ENCODE results near the gene STRN.
"Not testable (repeated sequence)": the region's sequence is repeated elsewhere in the genome, so short reads cannot be mapped to it uniquely, and the experiment has no call there.

STRN gene, protein sequence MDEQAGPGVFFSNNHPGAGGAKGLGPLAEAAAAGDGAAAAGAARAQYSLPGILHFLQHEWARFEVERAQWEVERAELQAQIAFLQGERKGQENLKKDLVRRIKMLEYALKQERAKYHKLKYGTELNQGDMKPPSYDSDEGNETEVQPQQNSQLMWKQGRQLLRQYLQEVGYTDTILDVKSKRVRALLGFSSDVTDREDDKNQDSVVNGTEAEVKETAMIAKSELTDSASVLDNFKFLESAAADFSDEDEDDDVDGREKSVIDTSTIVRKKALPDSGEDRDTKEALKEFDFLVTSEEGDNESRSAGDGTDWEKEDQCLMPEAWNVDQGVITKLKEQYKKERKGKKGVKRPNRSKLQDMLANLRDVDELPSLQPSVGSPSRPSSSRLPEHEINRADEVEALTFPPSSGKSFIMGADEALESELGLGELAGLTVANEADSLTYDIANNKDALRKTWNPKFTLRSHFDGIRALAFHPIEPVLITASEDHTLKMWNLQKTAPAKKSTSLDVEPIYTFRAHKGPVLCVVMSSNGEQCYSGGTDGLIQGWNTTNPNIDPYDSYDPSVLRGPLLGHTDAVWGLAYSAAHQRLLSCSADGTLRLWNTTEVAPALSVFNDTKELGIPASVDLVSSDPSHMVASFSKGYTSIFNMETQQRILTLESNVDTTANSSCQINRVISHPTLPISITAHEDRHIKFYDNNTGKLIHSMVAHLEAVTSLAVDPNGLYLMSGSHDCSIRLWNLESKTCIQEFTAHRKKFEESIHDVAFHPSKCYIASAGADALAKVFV

DNA sequence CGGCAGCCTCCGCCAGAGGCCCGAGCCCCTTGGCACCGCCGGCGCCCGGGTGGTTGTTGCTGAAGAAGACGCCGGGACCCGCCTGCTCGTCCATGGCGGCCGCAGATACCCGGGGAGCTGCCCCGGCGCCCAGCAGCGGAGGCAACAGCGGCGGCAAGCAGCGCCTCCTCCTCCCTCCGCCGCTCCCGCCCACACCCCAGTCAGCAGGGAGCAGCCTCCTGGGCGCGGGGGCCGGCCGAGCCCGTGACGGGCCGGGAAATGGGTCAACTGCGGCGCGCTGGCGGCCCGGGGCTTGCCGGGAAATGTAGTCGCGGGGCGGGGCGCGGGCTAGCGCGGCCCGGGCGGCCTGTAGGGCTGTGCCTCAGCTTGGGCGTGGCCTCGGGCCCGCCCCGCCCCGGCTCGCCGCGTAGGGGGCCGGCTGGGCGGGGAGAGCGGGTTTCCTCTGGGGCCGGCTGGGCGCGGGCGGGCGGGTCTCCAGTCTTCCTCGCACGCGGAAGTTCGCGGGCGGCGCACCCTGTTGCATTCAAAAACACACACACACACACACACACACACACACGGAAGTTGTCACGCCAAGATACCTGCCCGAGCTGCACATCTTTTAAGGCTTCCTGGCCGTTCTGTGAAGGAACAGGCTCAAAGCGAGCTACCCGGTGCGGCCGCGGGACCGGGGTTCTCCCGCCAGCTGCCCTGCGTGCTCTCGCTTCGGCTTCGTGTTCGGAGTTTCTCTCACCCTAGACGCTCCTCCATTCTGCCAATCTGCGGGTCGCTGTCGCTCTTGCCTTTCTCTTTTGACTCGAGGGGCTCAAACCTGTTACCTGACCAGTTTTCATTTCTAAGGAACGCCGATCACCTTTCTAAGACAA is at the start of gene STRN:
STRN (minus strand) TSS at position 167 of the 866 bp plus-strand sequence; CDS start at position 94, 73 bp downstream.
- DNase-seq (ENCODE audit: low spot score), result peak; percentile 97

DNA sequence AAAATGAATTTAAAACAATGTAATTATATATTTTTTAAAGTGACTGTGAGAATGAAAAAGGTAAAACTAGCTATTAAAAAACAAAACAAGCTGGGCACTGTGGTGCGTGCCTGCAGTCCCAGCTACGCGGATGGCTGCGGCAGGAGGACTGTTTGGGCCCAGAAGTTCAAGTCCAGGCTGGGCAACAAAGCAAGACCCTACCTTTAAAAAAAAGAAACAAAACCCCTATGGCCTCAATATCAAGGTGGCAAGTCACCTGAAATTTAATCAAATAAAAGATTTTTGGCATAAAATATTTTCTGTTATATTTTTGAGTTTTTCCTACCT is 46.9 kb upstream of the STRN start:
- no peak for DNase-seq (ENCODE audit: low spot score)

DNA sequence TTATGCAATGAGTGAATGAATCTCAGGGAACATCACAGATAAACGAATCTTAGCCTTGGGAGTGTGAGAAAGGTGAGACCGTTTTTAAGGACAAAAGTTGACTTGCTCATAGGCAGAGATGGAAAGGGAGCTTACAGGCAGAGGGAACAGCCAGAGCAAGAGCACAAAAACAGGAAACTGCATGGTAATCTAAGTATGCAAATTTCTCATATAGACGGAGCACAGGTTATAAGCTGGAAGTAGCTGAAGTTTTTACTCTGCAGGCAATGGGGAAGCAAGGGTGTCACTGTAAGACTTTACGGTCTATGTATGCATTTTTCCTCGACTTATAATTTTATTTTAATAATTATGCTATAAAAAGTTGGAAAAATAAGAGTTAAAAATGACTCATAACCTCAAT is 44.8 kb upstream of the STRN start:
- DNase-seq (ENCODE audit: low spot score), result no peak

DNA sequence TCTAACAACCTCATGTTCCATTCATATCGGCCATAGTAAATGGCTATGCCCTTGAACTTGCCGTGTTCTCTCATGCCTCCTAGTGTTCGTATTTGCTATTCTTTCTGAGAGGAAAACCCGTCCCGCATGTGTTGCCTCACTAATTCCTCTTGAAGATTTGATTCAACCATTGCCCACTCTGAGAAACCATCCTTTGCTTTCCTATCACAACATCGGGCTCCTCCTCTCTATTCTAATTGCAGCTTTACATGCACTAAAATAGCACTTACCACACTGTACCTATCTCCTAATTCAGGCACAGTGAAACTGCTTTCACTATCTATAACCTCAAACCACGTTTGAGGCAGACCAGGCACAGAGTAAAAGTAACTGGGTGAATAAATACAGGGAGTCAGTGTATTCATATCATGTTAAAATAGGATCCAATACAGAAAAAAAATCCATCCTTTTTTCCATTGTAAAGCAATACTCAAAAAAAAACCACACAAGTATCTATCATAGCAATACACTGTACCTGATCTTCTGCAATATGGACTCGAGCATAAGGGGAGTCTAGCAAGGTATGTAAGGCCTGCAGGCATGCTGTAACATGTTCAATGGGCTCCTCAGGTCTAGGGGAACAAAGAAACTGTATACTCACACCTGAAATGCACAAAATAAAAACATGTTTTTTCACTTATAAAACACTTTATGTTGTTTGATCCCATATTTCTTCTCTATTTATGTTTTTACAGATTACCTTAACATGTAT is 39.0 kb upstream of the STRN start:
- DNase-seq (ENCODE audit: low spot score), result peak; percentile 38

DNA sequence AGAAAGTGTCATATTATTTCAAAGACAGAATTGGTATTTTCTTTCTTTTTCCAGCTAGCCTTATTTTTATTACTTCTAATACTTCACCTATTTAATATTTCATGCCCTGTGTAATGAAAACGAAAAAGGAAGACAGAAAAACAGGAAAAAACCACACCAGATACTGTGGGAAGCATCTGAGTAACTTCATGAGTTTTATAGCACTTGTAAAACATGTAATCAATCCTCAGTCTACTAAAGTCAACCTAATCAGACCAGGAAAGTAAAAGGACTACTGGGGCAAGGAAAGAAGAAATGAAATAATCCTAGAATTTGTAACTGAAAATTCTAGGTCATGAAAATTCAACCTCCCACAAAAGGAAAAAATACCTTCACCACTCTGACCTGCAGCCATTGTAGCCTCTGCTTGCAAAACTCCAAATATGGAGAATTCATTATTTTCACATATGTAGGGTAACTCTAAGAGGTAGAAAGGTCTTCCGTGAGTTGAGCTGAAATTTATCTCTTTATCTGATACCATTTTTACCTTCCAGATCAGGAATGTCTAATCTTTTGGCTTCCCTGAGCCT is 34.7 kb upstream of the STRN start:
- DNase-seq (ENCODE audit: low spot score), result no peak

DNA sequence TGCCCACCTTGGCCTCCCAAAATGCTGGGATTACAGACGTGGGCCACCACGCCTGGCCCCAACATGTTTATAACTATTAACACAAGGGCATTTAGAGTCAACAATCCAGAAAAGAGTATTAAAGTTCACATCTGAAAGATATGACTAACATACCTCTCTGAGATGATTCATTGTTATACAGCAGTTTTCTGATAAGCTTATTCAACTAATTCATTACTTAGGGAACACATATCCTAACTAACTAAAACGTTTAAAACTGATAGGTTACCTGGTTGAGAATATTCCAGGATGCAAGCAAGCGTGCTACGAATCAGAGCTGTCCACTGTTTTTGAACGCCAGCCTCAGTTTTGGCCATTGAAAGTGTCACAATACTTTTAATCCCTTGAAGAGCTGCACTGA is 34.0 kb upstream of the STRN start:
- DNase-seq (ENCODE audit: low spot score), result no peak

DNA sequence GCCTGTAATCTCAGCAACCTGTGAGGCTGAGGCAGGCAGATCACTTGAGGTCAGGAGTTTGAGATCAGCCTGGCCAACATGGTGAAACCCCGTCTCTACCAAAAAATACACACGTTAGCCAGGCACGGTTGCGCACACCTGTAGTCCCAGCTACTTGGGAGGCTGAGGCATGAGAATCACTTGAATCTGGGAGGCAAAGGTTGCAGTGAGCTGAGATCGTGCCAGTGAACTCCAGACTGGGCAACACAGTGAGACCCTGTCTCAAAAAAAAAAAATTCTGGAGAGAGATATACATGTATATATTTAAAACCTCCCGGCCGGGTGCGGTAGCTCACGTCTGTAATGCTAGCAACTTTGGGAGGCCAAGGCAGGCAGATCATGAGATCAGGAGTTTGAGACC is 33.1 kb upstream of the STRN start:
- not testable (repeated sequence) for DNase-seq (ENCODE audit: low spot score)

DNA sequence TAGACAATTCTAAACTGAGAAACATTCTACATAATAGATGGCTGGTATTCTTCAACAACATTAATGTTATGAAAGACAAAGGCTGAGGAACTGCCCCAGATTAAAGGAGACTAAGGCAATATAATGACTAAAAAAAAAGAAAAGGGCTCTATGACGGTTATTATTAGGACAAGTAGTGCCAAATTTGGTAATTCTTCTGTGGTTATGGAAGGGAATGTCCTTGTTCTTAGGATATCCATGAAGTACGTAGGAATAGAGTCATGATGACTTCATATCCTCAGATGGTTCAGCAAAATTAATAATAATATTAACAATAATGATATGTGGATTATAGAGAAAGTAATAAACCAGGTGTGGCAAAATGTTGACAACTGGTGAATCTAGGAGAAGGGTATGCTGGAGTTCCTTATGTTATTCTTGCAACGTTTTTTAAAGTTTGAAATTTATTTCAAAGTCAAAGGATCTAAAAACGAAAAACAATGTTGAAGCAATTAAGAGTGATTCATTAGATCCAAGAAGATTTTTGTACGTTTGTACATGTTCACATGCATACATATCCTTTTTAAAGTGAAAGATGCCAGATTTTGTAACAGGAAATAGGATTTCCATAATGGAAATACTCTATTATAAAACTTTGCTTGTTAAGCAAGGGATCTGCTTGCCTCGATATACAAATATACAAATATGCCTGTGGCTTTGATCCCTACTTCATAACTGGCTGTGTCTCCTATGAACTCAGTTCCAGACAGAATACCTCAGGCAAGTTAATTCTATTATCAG is 27.7 kb upstream of the STRN start:
- no peak for DNase-seq (ENCODE audit: low spot score)

DNA sequence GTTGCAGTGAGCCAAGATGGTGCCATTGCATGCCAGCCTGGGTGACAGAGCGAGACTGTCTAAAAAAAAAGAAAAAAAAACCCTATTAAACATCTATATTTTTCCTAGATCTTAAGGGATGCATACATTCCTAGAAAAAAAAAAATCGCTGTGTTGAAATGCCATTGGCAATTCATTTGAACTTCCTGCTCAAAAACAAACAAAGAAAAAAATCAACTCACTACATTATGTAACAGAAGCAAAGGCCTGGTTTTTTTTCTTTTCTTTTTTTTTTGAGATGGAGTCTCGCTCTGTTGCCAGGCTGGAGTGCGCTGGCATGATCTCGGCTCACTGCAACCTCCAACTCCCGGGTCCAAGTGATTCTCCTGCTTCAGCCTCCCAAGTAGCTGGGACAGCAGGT is 21.7 kb upstream of the STRN start:
- no peak for DNase-seq (ENCODE audit: low spot score)

DNA sequence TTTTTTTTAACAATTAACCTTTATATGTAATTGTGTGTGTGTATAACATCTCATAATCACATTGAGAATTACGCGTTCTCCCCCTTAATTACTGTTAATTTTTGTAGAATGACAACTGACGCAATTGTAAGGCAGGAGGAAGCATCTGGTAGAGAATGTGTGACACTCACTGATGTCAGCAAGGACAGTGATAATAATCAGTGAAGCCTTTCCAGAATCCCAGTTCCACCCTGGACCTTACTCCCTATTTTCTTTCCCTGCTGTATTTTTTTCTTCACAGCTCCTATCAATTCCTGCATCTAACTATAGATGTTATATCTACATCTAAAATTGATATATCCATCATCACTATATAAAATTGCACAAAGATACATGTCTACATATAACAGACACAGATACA is 16.1 kb upstream of the STRN start:
- no peak for DNase-seq (ENCODE audit: low spot score)

DNA sequence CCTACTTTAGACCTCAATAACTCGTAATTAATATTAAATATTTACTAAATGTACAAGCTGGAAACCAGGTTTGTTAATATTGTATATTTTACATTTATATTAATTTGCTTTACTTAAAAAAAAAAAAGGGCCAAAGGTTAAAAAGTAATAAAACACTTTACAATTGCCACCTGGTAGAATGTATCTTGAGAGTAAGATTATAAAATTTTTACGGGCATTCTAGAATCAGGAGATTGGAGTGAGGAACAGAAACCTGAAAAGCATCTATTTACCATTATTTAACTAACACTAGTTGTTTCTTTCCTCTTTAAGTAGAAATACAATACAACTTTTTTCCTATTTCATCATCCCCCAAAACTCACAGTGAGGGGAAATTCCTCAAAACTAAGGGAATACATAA is 15.6 kb upstream of the STRN start:
- no peak for DNase-seq (ENCODE audit: low spot score)

DNA sequence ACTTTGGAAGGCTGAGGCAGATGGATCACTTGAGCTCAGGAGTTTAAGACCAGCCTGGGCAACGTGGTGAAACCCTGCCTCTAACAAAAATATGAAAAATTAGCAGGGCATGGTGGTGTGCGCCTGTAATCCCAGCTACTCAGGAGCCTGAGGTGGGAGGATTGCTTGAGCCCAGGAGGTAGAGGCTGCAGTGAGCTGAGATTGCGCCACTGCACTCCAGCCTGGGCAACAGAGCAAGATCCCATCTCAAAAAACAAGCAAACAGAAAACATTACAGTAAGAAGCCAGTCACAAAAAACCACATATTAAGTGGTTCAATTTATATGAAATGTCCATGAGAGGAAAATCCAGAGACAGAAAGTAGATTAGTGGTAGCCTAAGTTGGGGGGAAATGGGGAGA is 12.7 kb upstream of the STRN start:
- DNase-seq (ENCODE audit: low spot score), result not testable (repeated sequence)

DNA sequence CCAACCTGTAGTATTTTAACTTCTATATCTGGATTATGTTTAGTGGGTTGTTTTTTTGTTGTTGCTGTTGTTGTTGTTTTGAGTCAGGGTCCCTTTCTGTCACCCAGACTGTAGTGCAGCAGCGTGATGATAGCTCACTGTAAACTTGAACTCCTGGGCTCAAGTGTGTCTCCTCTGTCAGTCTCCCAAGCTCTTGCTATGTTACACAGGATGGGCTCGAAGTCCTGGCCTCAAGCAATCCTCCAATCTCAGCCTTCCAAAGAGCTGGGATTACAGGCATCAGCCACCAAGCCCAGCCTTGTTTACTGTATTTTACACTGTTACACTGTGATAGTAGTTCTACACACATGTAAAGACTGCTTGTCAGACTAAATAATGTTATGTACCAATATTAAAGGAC is 9.7 kb upstream of the STRN start:
- no peak for DNase-seq (ENCODE audit: low spot score)

DNA sequence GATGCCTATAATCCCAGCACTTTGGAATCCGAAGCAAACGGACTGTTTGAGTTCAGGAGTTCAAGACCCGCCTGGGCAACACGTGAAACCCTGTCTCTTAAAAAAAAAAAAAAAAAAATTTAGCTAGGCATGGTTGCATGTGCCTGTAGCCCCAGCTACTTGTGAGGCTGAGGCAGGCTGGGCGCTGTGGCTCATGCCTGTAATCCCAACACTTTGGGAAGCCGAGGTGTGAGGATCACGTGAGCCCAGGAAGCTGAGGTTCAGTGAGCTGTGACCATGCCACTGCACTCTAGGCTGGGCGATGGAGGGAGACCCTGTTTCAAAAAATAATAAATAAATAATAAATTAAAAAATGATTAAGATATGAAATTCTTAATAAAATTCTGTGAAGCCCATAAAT is 9.0 kb upstream of the STRN start:
- DNase-seq (ENCODE audit: low spot score), result no peak

DNA sequence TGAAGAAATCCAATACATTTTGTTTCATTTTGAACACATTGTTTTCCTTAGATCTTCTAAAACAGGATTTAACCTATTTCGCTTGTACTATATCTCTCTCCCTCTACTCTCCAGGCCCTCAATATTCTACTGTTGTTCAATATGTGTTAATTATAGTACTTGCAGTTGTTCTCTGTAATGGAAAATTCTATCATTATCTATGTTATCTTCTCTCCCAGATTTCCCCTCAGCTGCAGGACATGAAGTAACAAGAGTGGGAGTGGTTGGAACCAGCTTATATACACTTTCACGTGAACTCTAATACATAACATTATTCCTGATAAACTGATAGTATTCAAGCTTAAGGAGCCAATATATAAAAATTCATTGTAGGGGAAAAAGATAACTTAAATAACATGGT is 7.0 kb upstream of the STRN start:
- DNase-seq (ENCODE audit: low spot score), result no peak

DNA sequence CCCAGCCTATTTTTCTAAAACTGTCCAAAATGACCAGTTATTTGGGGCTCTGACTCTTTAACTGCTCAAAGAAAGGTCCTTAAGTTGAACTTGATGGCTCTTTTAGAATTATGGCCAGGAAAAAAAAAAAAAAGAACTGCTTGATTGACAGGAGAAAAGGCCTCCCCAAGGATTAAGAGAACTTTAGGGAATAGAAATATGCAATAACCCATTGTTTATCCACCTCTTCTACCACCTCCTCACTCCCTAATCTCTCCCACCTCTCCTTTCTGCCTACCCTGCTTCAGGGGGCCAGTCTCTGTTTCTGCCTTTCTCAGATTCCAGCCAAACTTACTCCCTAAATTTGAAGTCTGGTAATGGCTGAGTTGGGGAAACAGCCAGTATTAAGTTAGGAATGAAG is 5.7 kb upstream of the STRN start:
- DNase-seq (ENCODE audit: low spot score), result no peak

DNA sequence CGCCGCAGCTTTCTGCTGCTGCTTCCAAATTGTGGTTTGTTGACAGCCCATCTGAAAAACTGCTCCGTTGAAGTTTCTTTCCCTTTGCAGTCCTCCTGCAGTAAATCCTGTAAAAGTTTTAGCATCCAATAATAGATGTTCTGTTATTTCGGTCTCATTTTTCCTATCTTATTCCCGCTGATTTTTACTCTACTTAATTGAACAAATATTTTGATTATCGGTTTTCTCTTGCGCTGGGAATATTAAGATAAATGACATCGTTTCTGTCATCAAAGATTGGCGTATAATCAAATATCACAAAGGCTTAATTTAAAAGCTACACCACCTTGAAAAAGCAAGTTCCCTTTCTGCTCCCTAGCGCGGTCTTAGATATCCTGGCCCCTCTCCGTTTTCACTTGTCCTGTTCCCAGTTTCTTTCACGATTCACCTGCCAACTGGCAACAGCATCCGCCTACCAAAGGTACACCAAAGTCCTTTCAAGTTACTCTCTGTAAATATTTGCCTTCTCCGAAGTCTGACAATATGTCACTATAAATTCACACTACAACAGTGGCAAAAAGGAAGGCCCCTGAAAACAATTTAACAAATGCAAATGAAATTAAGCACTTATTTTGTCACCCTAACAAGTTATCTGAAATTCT is 1.0 kb upstream of the STRN start:
- DNase-seq (ENCODE audit: low spot score), result no peak

DNA sequence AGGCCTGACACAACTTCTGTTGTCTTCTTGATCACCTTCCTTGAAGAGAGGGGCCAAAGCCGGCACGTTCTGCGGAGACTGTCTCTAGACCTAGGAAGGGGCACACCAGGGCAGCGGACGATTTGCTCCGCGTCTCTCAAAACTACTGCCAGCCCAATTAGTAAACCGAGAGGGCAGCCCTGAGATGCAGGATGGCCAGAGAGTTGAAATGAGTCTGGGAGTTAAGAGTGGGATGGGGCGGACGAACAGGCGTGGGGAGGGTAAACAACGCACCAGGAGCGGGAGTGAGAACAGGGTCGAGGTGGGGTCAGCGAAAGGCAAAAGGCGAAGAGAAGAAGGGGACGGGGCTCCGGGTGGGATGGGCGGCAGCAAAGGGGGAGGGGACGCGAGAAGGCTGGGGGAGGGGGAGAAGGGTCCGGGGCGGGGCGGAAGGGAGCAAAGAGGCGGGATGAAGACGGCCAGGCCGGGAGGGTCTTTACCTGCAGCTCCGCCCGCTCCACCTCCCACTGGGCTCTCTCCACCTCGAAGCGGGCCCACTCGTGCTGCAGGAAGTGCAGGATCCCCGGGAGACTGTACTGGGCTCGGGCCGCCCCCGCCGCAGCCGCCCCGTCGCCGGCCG is 476 bp downstream of the STRN start:
- DNase-seq (ENCODE audit: low spot score), result peak; percentile 34

DNA sequence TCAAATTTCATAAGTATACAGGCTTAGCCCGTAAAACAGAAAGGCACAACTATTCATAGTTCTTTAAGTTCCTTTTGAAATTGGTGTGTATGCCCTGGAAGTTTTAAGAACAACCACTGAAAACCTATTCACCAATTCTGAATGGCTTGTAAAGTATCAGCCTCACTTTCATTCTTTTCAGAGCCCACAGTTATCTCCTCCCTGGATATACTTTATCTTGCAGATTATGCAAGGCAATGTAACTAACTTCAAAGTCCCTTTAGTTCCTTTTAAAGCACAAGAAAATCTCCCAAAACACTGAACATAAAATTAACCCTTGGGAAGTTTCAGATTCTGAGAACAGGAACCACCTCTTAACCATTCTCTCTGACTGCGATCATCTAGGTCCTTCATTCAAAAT is 1.1 kb downstream of the STRN start:
- DNase-seq (ENCODE audit: low spot score), result no peak

Measured in activated CD4-positive, alpha-beta T cell treated with anti-CD3 and anti-CD28 coated beads, Interleukin-2, Interleukin-4, amounts not matched to agents 100 ng/mL and 50 ng/mL, durations not matched to agents 16 hours and 8 hours (primary cell).